IMR-90 (cell line): ENCODE results near the gene RGS7BP. TPM values are rescaled to one million over a fixed set of nuclear protein-coding genes. Genes with fewer than 3 reads are reported as not detected.

Experiments
- ATAC-seq: fragments of 200-7000 bp; cut with Tn5 transposase; 2 replicates; pipeline ENCODE4 v1.9.1; 2020; ENCODE audit warnings: low read depth, mild to moderate bottlenecking, moderate library complexity
- BruUV-seq: library from RNA; stranded (reverse); fragments of 400-500 nt; replicated peaks from 2 replicates; lab custom pipeline; 2021; lab: Mats Ljungman, UMichigan
- CTCF ChIA-PET: fragments of 300-600 bp; formaldehyde crosslinking; extraction: SDS; loops from one replicate; lab custom pipeline; 2021; ENCODE audit warnings: antibody characterized with exemption; lab: Yijun Ruan, JAX
- POLR2A ChIA-PET: fragments of 300-600 bp; sonication (Branson Sonifier 250); formaldehyde crosslinking; loops from one replicate; lab custom pipeline; 2022; ENCODE audit warnings: antibody characterized with exemption; ENCODE audit not compliant: unreplicated experiment; lab: Charles Lee
- DNase-seq: peaks from one replicate; pipeline ENCODE4 v3.0.0; 2013
- H2AFZ ChIP-seq: replicated peaks from 2 replicates; pipeline ENCODE3; 2013; ENCODE audit warnings: low read length, mild to moderate bottlenecking; ENCODE audit not compliant: poor library complexity
- H2AK5ac ChIP-seq: 2 replicates; pipeline ENCODE4 v1.6.1; 2013; ENCODE audit warnings: low read depth, low read length, inconsistent platforms
- H2AK9ac ChIP-seq: replicated peaks from 2 replicates; pipeline ENCODE3; 2013; ENCODE audit warnings: mild to moderate bottlenecking, low read depth, low read length, moderate library complexity; ENCODE audit not compliant: poor library complexity
- H2BK120ac ChIP-seq: 2 replicates; pipeline ENCODE4 v1.6.1; 2013; ENCODE audit warnings: low read depth, low read length, inconsistent platforms
- H2BK15ac ChIP-seq: 3 replicates; pipeline ENCODE4 v1.6.1; 2013; ENCODE audit warnings: low read depth, low read length, inconsistent platforms
- H2BK20ac ChIP-seq: 2 replicates; pipeline ENCODE4 v1.6.1; 2013; ENCODE audit warnings: low read depth, mild to moderate bottlenecking, inconsistent platforms, low read length, moderate library complexity
- H2BK5ac ChIP-seq: 2 replicates; pipeline ENCODE4 v1.6.1; 2013; ENCODE audit warnings: mild to moderate bottlenecking, low read depth, low read length, inconsistent platforms; ENCODE audit not compliant: poor library complexity, severe bottlenecking
- H3K14ac ChIP-seq: replicated peaks from 2 replicates; pipeline ENCODE4 v1.6.1; 2013; ENCODE audit warnings: low read depth, low read length, inconsistent platforms
- H3K18ac ChIP-seq: 2 replicates; pipeline ENCODE4 v1.6.1; 2013; ENCODE audit warnings: low read depth, low read length, control low read depth
- H3K23ac ChIP-seq: 2 replicates; pipeline ENCODE4 v1.6.1; 2013; ENCODE audit warnings: low read depth, low read length, inconsistent platforms
- H3K27ac ChIP-seq: 2 replicates; pipeline ENCODE4 v1.5.1; 2013; ENCODE audit warnings: mild to moderate bottlenecking, control low read depth, low read length; ENCODE audit not compliant: insufficient read depth
- H3K27me3 ChIP-seq: 2 replicates; pipeline ENCODE4 v1.6.1; 2013; ENCODE audit warnings: low read length; ENCODE audit not compliant: control insufficient read depth, insufficient read depth
- H3K36me3 ChIP-seq: 2 replicates; pipeline ENCODE4 v1.6.1; 2013; ENCODE audit warnings: low read length, mixed read lengths; ENCODE audit not compliant: control insufficient read depth, insufficient read depth
- H3K4ac ChIP-seq: 2 replicates; pipeline ENCODE4 v1.6.1; 2013; ENCODE audit warnings: low read depth, low read length, inconsistent platforms
- H3K4me1 ChIP-seq: 2 replicates; pipeline ENCODE4 v1.6.1; 2013; ENCODE audit warnings: low read length, mixed read lengths; ENCODE audit not compliant: control insufficient read depth, insufficient read depth
- H3K4me2 ChIP-seq: 2 replicates; pipeline ENCODE4 v1.6.1; 2013; ENCODE audit warnings: low read depth, mild to moderate bottlenecking, control low read depth, low read length, moderate library complexity
- H3K4me3 ChIP-seq: 2 replicates; pipeline ENCODE4 v1.5.1; 2013; ENCODE audit warnings: low read depth, mild to moderate bottlenecking, control low read depth, low read length, moderate library complexity; ENCODE audit not compliant: insufficient read depth
- H3K56ac ChIP-seq: 2 replicates; pipeline ENCODE4 v1.6.1; 2013; ENCODE audit warnings: low read length, inconsistent platforms; ENCODE audit not compliant: insufficient read depth; ENCODE audit errors: extremely low read depth
- H3K79me1 ChIP-seq, 2 experiments: 2 replicates each; pipeline ENCODE4 v1.6.1; 2013; ENCODE audit warnings: low read length in 2 of 2, inconsistent platforms in 1 of 2, low read depth in 1 of 2
- H3K9ac ChIP-seq: 2 replicates; pipeline ENCODE4 v1.6.1; 2013; ENCODE audit warnings: low read depth, low read length, control low read depth
- H3K9me1 ChIP-seq: 2 replicates; pipeline ENCODE4 v1.6.1; 2013; ENCODE audit warnings: low read length, inconsistent platforms; ENCODE audit not compliant: insufficient read depth
- H3K9me3 ChIP-seq: 2 replicates; pipeline ENCODE4 v1.6.1; 2013; ENCODE audit warnings: low read length; ENCODE audit not compliant: control insufficient read depth, insufficient read depth
- H4K20me1 ChIP-seq: 2 replicates; pipeline ENCODE4 v1.6.1; 2013; ENCODE audit warnings: low read length, inconsistent platforms; ENCODE audit not compliant: insufficient read depth
- H4K5ac ChIP-seq: 2 replicates; pipeline ENCODE4 v1.6.1; 2013; ENCODE audit warnings: mild to moderate bottlenecking, low read depth, low read length, control low read depth
- H4K8ac ChIP-seq, 2 experiments: 2 replicates each; pipeline ENCODE4 v1.6.1; 2013; ENCODE audit warnings: low read depth in 2 of 2, low read length in 2 of 2, control low read depth in 1 of 2, inconsistent platforms in 1 of 2
- H4K91ac ChIP-seq: 2 replicates; pipeline ENCODE4 v1.6.1; 2013; ENCODE audit warnings: low read depth, low read length, inconsistent platforms; ENCODE audit not compliant: insufficient read depth
- BHLHE40 ChIP-seq: fragments of 150-350 bp; IDR thresholded peaks from 2 replicates; pipeline ENCODE4 v1.6.1; 2016; ENCODE audit warnings: mild to moderate bottlenecking, low read depth, low read length
- CEBPB ChIP-seq: IDR thresholded peaks from 2 replicates; pipeline ENCODE4 v1.6.1; 2012; ENCODE audit warnings: low read depth, low read length, improper control_type of control experiment
- CHD1 ChIP-seq: IDR thresholded peaks from 2 replicates; pipeline ENCODE4 v1.6.1; 2012; ENCODE audit warnings: low read depth, low read length, improper control_type of control experiment
- FOS ChIP-seq: fragments of 150-350 bp; IDR thresholded peaks from 2 replicates; pipeline ENCODE4 v1.6.1; 2016; ENCODE audit warnings: low read depth, low read length
- MAFK ChIP-seq: IDR thresholded peaks from 2 replicates; pipeline ENCODE4 v1.6.1; 2012; ENCODE audit warnings: low read depth, low read length, improper control_type of control experiment
- MAZ ChIP-seq: IDR thresholded peaks from 2 replicates; pipeline ENCODE4 v1.6.1; 2012; ENCODE audit warnings: low read depth, mild to moderate bottlenecking, low read length, improper control_type of control experiment, moderate library complexity, borderline replicate concordance
- MXI1 ChIP-seq: IDR thresholded peaks from 2 replicates; pipeline ENCODE4 v1.6.1; 2012; ENCODE audit warnings: low read depth, mild to moderate bottlenecking, low read length, moderate library complexity, borderline replicate concordance
- NFE2L2 ChIP-seq: fragments of 150-350 bp; IDR thresholded peaks from 2 replicates; pipeline ENCODE4 v1.6.1; 2016; ENCODE audit warnings: low read depth, mild to moderate bottlenecking, low read length
- POLR2A ChIP-seq: IDR thresholded peaks from 2 replicates; pipeline ENCODE4 v1.6.1; 2012; ENCODE audit warnings: mild to moderate bottlenecking, low read depth, low read length
- RAD21 ChIP-seq: IDR thresholded peaks from 2 replicates; pipeline ENCODE4 v1.6.1; 2012; ENCODE audit warnings: low read length, improper control_type of control experiment
- RCOR1 ChIP-seq: IDR thresholded peaks from 2 replicates; pipeline ENCODE4 v1.6.1; 2012; ENCODE audit warnings: mild to moderate bottlenecking, low read length, improper control_type of control experiment; ENCODE audit not compliant: insufficient replicate concordance
- RFX5 ChIP-seq: IDR thresholded peaks from 2 replicates; pipeline ENCODE4 v1.8.0; 2012; ENCODE audit warnings: low read depth, mild to moderate bottlenecking, low read length, moderate library complexity
- SMC3 ChIP-seq: fragments of 150-350 bp; IDR thresholded peaks from 2 replicates; pipeline ENCODE4 v1.6.1; 2016; ENCODE audit warnings: low read depth, mild to moderate bottlenecking, antibody characterized with exemption, low read length, moderate library complexity
- WGBS, 2 experiments: methylation state at CpG; one replicate each; pipeline versions ENCODE4 v1.1.5 to v1.1.7; 2013; ENCODE audit warnings: missing lambda C conversion rate in 2 of 2; ENCODE audit not compliant: insufficient read length in 1 of 2; ENCODE audit errors: extremely low coverage in 2 of 2; 5-methylcytosine and 5-hydroxymethylcytosine counted together
- dilution Hi-C: fragments of 300-500 bp; cut with HindIII; formaldehyde crosslinking; loops from one replicate; pipeline ENCODE4 v1.14.3; 2018; ENCODE audit warnings: low sequenced_read_pairs; ENCODE audit not compliant: unreplicated experiment
- in situ Hi-C: fragments of 300-500 bp; cut with MboI; formaldehyde crosslinking; loops from 3 replicates; pipeline ENCODE4 v1.14.3; 2019; ENCODE audit warnings: low sequenced_read_pairs, inconsistent platforms, mixed read lengths
- intact Hi-C: fragments of 100-400 bp; cut with micrococcal nuclease; formaldehyde crosslinking; loops from 2 replicates; pipeline ENCODE4 v1.10.0; 2022
- polyA plus RNA-seq, 3 experiments: library from polyadenylated mRNA; depleted of rRNA; stranded (reverse); fragments of >200 nt; gene quantifications; 2 replicates each; pipeline ENCODE4 v1.2.3, GENCODE V29; 2012; ENCODE audit warnings: low replicate concordance in 1 of 3
- total RNA-seq: library from RNA; depleted of rRNA; stranded (reverse); fragments of >200 nt; gene quantifications from 2 replicates; pipeline ENCODE4 v1.2.3, GENCODE V29; 2012
- TF ChIP-seq, protein P1 (sequence below): fragments of 150-350 bp; IDR thresholded peaks from 2 replicates; pipeline ENCODE4 v1.6.1; 2017; ENCODE audit warnings: mild to moderate bottlenecking, antibody characterized with exemption, low read length, low read depth
- TF ChIP-seq, protein P2 (sequence below): conservative IDR thresholded peaks from 2 replicates; pipeline ENCODE4 v1.5.1; 2012; ENCODE audit warnings: mild to moderate bottlenecking, low read depth, low read length, improper control_type of control experiment
- TF ChIP-seq, protein P3 (sequence below): fragments of 150-350 bp; IDR thresholded peaks from 2 replicates; pipeline ENCODE4 v1.6.1; 2016; ENCODE audit warnings: low read depth, mild to moderate bottlenecking, low read length, moderate library complexity, borderline replicate concordance

RGS7BP gene
- total and polyA plus RNA-seq, 2 of the 4 experiments (the other 2 are of a cell fraction) = not detected

DNA sequence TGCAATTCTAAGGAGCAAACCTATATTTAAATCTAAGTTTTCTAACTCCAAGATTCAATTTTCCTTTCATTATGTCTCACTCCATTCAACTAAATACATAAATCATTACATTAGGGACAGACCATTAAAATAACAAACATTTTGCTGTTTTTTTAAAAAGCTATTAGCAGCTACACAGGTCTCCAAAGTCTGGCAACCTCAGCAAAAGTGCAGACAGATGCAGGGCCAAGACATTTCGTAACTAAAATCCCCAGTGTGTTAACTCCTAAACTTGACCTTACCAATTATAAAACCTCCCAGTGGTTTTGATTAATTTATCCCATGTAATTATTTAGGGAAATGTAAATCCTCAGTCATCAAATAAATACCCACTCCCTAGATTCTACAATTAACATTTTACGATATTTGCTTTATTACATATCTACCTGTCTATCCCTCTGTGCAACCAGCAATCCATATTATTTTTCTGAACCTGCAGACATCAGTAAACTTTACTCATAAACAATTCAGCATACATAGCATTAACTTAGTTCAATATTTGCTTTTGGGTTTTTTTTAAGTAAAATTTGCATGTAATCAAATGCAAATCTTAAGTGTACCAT lies 64.7 kb downstream of the RGS7BP start:
- Histone ChIP-seq H3K23ac (no peak overlapping the region), H3K4me2 (no peak overlapping the region), H2BK20ac (no peak overlapping the region), H3K4me1 (no peaks in the 10 kb centered on the region), H4K20me1 (no peaks in the 10 kb centered on the region), H3K9me3 (no peaks in the 10 kb centered on the region), H2BK15ac (no peak overlapping the region), H4K5ac (no peak overlapping the region), H4K91ac (no peak overlapping the region), H3K79me1 (no peaks in the 10 kb centered on the region), H3K9me1 (no peaks in the 10 kb centered on the region), H2AFZ (no peak overlapping the region), H2BK120ac (no peak overlapping the region), H3K9ac (no peak overlapping the region), H3K18ac (no peak overlapping the region), H3K4ac (no peak overlapping the region), H2AK9ac (no peak overlapping the region), H3K27ac (no peak overlapping the region), H3K36me3 (no peaks in the 10 kb centered on the region), H2BK5ac (no peak overlapping the region), H3K27me3 (no peaks in the 10 kb centered on the region), H2AK5ac (no peak overlapping the region), H4K8ac (no peak overlapping the region), H3K56ac (no peak overlapping the region), H3K14ac (no peak overlapping the region), H3K4me3 (no peak overlapping the region)
- in situ Hi-C loops (no loop called here), dilution Hi-C loops (no loop called here), intact Hi-C loops (no loop called here)
- ChIA-PET POLR2A (no interaction called here), CTCF (no interaction called here)
- BruUV-seq = no TSS peak
- DNase-seq (no peak), ATAC-seq (no peak)
- TF ChIP-seq, protein P1, sequence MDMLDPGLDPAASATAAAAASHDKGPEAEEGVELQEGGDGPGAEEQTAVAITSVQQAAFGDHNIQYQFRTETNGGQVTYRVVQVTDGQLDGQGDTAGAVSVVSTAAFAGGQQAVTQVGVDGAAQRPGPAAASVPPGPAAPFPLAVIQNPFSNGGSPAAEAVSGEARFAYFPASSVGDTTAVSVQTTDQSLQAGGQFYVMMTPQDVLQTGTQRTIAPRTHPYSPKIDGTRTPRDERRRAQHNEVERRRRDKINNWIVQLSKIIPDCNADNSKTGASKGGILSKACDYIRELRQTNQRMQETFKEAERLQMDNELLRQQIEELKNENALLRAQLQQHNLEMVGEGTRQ = no peak
- no peak for TF ChIP-seq MAFK
- TF ChIP-seq NFE2L2 = no peak
- no peak for TF ChIP-seq SMC3
- TF ChIP-seq POLR2A = no peak
- TF ChIP-seq, protein P2, sequence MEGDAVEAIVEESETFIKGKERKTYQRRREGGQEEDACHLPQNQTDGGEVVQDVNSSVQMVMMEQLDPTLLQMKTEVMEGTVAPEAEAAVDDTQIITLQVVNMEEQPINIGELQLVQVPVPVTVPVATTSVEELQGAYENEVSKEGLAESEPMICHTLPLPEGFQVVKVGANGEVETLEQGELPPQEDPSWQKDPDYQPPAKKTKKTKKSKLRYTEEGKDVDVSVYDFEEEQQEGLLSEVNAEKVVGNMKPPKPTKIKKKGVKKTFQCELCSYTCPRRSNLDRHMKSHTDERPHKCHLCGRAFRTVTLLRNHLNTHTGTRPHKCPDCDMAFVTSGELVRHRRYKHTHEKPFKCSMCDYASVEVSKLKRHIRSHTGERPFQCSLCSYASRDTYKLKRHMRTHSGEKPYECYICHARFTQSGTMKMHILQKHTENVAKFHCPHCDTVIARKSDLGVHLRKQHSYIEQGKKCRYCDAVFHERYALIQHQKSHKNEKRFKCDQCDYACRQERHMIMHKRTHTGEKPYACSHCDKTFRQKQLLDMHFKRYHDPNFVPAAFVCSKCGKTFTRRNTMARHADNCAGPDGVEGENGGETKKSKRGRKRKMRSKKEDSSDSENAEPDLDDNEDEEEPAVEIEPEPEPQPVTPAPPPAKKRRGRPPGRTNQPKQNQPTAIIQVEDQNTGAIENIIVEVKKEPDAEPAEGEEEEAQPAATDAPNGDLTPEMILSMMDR = no peak
- TF ChIP-seq RFX5 = no peak
- TF ChIP-seq CEBPB = no peak
- no peak for TF ChIP-seq MXI1
- no peak for TF ChIP-seq FOS
- no peak for TF ChIP-seq RAD21
- no peak for TF ChIP-seq MAZ
- no peak for TF ChIP-seq BHLHE40
- TF ChIP-seq, protein P3, sequence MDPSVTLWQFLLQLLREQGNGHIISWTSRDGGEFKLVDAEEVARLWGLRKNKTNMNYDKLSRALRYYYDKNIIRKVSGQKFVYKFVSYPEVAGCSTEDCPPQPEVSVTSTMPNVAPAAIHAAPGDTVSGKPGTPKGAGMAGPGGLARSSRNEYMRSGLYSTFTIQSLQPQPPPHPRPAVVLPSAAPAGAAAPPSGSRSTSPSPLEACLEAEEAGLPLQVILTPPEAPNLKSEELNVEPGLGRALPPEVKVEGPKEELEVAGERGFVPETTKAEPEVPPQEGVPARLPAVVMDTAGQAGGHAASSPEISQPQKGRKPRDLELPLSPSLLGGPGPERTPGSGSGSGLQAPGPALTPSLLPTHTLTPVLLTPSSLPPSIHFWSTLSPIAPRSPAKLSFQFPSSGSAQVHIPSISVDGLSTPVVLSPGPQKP = no peak
- TF ChIP-seq RCOR1 = no peak
- no peak for TF ChIP-seq CHD1
- WGBS, 2 experiments = no CpG with 5 or more reads among the region's 2 CpGs
